Right renal pelvis (tissue), 4 donors: ENCODE measurements around the gene N4BP2L2. TPM values are rescaled to one million over a fixed set of nuclear protein-coding genes. Genes with fewer than 3 reads are reported as not detected.

Experiments
- DNase-seq, 4 donors: peaks; one replicate each; pipeline ENCODE4 v3.0.0-alpha.2; 2013; ENCODE audit warnings: low read depth in 4 of 4, low spot score in 3 of 4, missing footprints in 1 of 4
- polyA plus RNA-seq, 4 donors: library from polyadenylated mRNA; unstranded; fragments of 120-200 nt; gene quantifications; one replicate each; pipeline ENCODE4 v1.2.1, GENCODE V29; 2013; ENCODE audit not compliant: insufficient read length in 4 of 4

Gene N4BP2L2
- polyA plus RNA-seq, 4 donors = 128 to 189 (median 163) TPM

DNA sequence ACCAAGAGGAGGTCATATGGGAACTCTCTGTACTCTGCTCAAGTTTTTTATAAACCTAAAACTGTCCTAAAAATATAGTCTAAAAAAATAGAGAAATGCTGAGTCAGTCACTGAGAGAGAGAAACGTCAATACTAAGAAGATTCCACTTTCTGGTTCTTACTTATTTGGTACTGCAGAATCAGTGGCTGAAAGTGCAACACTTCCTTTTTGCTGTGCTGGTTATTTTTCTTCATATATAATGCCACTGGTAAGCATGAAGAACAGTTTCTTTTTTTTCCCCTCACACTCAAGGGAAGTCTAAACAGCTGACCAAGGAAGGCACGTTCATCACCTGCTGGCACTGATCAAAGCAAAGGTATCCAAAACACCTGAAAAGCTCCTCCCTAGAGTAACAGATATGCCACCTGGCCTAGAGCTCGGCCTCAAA lies 66.4 kb downstream of the N4BP2L2 start:
- DNase-seq = no peak

DNA sequence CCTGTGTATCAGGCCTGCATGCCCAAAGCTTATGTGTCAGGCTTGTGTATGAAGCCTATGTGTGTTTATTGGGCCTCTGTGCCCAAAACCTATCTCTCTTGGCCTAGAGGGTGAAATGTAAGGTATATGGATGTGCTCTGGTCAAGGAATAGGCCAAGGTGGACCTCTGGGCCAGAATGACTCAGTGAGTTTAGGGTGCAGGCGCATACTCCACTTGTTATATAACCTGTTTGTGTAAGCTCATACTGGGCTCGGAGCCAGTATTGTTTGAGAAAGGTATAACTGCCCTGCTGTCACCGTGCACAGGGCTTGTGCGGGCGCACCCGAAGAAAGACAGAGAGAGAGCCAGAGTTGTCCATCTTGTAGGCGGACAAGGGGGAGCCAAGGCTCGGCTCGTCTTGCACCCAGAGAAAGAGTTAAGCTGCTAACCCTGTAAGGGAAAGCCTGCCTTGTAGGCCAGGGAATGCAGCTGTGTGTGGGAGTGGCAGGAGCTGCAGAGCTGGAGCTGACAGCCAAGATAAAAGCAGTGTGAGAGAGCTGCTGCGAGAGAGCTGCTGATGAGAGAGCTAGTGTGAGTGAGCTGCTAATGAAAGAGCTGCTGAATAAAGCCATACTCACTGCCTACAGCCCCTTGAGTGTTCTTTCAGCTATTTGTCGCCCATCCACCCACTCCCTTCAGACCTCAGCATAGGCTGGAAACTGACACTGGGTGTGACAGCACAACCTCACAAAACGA lies 67.2 kb downstream of the N4BP2L2 start:
- peak in 1 of 4 donors; percentile 22 for DNase-seq

DNA sequence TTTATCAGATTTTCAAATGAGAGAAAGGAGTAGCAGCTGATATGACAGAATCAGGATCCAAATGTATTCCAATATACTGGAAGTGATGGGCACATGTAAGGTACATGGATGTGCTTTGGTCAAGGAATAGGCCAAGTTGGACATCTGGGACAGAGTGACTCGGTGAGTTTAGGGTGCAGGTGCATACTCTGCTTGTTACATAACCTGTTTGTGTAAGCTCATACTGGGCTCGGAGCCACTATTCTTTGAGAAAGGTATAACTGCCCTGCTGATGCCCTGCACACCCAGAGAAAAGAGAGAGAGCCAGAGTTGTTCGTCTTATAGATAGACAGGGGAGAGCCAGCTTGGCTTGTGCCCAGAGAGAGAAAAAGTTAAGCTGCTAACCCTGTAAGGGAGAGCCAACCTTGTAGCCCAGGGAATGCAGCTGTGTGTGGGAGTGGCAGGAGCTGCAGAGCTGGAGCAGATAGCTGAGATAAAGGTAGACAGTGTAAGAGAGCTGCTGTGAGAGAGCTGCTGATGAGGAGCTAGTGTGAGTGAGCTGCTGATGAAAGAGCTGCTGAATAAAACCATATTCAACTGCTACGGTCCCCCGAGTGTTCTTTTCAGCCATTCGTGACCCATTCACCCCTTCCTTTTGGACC lies 70.0 kb downstream of the N4BP2L2 start:
- DNase-seq = no peak

DNA sequence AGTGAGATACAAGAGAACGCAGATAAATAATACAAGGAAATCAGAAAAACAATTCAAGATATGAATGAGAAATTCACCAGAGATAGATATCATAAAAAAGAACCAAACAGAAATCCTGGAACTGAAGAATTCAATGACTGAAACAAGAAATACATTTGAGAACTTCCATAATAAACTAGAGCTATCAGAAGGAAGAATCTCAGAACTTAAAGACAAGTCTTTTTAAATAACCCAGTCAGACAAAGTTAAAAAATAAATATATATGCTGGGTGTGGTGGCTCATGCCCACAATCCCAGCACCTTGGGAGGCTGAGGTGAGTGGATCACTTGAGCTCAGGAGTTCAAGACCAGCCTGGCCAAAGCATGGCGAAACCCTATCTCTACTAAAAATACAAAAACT lies 82.0 kb downstream of the N4BP2L2 start:
- DNase-seq = no peak

DNA sequence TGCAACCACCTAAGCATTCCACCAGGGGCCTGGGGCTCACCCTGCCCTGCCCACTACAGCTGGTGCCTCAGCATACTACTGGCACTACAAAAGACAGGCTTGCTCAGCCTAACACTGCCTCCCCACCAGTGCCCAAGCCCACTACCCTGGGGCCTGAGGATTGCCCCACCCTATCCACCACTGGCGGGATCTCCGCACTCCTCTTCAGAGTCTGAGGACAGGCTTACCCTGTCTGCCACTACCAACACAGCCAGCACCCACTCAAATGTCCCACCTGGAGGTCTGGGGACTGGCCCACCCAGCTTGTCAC lies 83.0 kb downstream of the N4BP2L2 start:
- DNase-seq = no peak

DNA sequence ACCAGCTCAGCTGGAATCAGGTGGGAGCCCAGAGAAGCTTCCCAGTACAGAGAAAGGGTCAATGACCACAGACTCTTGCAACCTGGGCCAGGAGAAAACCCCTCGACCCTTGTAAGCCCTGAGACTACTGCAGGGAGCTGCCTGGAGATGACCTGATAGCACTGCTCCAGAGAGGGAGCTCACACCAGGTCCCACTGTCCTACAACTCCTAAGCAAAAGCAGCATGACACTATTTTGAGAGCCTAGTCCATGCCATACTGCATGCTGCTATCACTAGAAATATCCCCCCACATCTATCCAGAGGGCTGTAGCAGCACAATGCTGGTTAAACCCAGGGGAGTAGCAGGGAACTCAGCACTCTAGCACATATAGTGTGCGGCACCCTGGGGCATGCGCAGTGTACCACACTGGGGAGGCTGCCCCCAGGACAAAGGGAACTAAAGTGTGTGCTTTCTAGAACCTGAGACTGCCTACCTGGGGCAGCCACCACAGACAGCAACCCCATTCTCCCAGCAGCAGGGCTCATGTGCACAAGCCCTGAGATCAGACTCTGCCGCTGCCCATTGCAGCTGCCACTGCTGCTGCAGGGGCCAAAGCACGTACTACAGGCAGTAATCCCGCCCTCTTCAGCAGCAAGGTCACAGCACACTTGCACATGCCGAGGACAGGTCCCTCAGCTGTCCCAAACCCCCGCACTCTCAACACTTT lies 83.6 kb downstream of the N4BP2L2 start:
- DNase-seq = no peak

GRCh38 chr13:32453981-32454380 lies 84.6 kb downstream of the N4BP2L2 start:
- no peak for DNase-seq

DNA sequence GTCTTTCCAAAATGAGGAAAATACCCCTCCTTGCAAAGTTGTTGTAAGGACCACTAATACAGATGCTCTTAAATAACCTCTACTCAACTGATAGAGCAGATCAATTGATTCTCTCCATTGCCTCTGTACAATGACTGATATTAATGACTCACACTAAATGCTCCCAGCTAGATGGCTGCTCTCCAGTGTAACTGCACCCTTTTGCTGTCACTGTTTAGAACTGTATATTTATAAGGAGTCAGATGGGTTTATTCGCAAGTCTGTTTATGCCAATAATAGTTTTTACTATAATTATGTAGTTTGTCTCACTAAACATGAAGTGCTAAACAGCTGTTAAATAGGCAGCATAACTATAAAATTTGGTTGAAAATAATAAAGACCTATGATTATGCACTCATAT lies 89.6 kb downstream of the N4BP2L2 start:
- DNase-seq = no peak

- DNase-seq = no peak
Observed at GRCh38 chr13:32447894-32448623, 90.5 kb downstream of the N4BP2L2 start.

GRCh38 chr13:32446773-32447465 lies 91.7 kb downstream of the N4BP2L2 start:
- DNase-seq = no peak

GRCh38 chr13:32446220-32446619 lies 92.4 kb downstream of the N4BP2L2 start:
- no peak for DNase-seq

DNA sequence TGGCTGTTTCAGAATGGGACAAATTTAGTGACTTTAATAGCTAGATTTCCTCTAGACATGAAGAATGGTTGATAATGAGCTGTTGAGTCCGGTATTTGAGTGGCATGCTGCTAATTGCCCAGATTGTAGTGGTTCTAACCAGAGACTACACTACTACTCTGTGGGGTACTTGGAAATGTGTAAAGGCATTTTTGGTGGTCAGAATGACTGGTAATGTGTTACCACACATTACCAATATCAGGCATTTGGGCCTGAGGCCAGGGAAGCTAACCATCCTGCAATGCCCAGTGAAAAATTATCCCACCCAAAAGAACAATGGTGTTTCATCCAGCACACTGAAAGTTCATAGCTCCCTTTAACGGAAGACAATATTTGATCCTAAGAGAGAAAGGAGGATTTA lies 93.1 kb downstream of the N4BP2L2 start:
- DNase-seq = no peak

GRCh38 chr13:32443111-32443510 lies 95.5 kb downstream of the N4BP2L2 start:
- DNase-seq = no peak

DNA sequence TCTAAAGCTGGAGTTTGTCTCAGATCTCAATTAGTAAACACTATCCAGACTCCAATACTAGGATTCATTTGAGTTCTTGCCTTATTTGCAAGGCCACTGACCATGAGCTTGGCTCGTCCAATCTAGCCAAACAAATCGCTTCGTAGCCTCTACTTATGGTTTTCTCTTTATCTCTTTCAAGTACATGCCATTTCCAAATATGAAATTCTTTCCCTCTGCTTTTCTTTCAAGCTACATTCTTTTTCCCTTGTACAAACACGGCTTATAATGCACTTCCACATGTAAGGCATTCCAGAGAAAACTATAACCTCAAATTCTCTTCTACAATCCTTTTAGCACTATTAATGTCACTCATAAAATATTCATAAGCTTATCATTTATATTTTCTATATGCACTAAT lies 99.7 kb downstream of the N4BP2L2 start:
- DNase-seq = no peak

- no peak for DNase-seq
Observed at GRCh38 chr13:32432856-32433255, 105.7 kb downstream of the N4BP2L2 start.

DNA sequence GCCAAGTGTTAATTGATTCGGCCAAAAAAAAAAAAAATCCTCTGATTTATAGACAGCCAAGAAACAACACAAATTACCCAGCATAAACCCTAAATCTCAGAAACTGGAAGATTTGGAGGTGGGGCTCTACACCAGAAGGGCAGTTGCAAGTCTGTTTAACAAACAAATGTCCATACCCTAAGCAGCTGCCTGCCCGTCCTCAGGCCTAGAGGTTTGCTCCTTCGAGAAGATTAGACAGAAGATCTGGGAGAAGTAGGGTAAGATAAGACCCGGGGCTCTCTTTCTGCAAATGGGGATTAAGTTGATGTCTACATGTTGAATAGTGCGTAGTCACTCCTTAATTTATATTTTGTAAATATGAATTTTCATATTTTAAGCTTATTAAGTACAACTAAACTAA lies 107.2 kb downstream of the N4BP2L2 start:
- no peak for DNase-seq

- no peak for DNase-seq
Observed at GRCh38 chr13:32430018-32430747, 108.4 kb downstream of the N4BP2L2 start.

DNA sequence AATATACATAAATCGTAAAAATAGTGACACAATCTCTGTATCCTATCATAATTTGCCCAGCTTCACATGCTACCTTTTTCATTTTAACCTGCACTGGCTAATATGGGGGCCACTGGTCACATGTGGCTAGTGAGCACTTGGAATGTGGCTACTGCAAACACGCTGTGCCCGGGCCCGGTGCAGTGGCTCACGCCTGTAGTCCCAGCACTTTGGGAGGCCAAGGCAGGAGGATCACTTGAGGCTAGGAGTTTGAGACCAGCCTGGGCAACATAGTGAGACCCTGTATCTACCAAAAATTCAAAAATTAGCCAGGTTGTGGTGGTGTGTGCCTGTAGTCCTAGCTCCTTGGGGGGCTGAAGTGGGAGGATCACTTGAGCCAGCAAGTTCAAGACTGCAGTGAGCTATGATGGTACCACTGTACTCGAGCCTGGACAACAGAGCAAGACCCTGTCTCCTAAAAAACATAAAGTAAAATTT lies 109.1 kb downstream of the N4BP2L2 start:
- no peak for DNase-seq

- no peak for DNase-seq
Observed at GRCh38 chr13:32428581-32429432, 109.8 kb downstream of the N4BP2L2 start.
